ENCODE results near the gene RASA3. TPM values are rescaled to one million over a fixed set of nuclear protein-coding genes. Genes with fewer than 3 reads are reported as not detected.

RASA3 gene
- polyA plus RNA-seq, 1 donor from 2014 or later: 8.5 TPM

DNA sequence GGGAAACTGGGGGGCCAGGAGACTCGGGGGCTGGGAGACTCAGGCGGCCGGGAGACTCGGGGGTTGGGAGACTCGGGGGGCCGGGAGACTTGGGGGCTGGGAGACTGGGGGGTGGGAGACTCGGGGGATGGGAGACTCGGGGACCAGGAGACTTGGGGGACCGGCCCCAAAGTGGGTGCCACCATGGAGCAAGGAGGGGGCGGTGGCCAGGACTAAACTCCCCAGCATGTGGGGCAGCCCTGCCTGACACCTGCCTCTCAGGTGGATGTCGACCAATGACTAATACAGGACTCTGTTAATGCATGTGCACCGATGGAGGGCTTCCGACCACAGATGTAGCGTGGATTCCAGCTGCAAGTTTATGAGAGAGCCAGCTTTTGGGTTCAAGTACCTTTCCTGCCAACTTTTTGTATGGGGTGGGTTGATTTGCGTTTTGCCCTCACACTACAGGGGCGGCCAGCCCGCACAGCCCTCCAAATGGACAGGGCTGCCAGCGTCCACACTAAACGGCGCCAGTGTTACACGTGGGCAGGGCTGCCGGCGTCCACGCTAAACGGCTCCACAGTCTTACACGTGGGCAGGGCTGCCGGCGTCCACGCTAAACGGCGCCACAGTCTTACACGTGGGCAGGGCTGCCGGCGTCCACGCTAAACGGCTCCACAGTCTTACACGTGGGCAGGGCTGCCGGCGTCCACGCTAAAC lies 62.2 kb downstream of the RASA3 start:
- Histone ChIP-seq H4K20me1 (ENCODE audit: insufficient read depth) (no peaks in the 10 kb centered on the region), H3K4me3 (ENCODE audit: low read length) (no peak overlapping the region), H3K4me2 (ENCODE audit: low read length) (no peak overlapping the region), H3K27ac (ENCODE audit: low read length) (no peak overlapping the region), H2AFZ (ENCODE audit: low read depth, low read length) (no peak overlapping the region), H3K79me2 (replicated peaks; ENCODE audit: insufficient read depth, low read length) (no peaks in the 10 kb centered on the region), H3F3A (ENCODE audit: insufficient read depth, low read length, poor library complexity, severe bottlenecking) (no peaks in the 10 kb centered on the region), H3K27me3 (ENCODE audit: insufficient read depth, low read depth, low read length) (no peaks in the 10 kb centered on the region), H3K9me3 (ENCODE audit: low read length) (no peaks in the 10 kb centered on the region), H3K9me2 (ENCODE audit: insufficient read depth, low read length) (no peaks in the 10 kb centered on the region), H3K36me3 (ENCODE audit: insufficient read depth, low read length) (no peaks in the 10 kb centered on the region), H3K9ac (ENCODE audit: low read length) (no peak overlapping the region)
- TF ChIP-seq POLR2AphosphoS5 (IDR thresholded peaks at IDR 0.05) (no peak), SMC3 (conservative IDR thresholded peaks at IDR 0.05; ENCODE audit: poor library complexity) (no peak), EZH2 (IDR thresholded peaks at IDR 0.05; ENCODE audit: borderline replicate concordance, insufficient read depth, low read length, poor library complexity, severe bottlenecking) (no peak), TAF1 (IDR thresholded peaks at IDR 0.05; ENCODE audit: low read depth) (no peak), RAD21 (conservative IDR thresholded peaks at IDR 0.05) (no peak), MXI1 (conservative IDR thresholded peaks at IDR 0.05; ENCODE audit: poor library complexity, severe bottlenecking) (no peak), EP300 (conservative IDR thresholded peaks at IDR 0.05; ENCODE audit: poor library complexity, severe bottlenecking) (no peak)
- TF ChIP-seq, protein P1, sequence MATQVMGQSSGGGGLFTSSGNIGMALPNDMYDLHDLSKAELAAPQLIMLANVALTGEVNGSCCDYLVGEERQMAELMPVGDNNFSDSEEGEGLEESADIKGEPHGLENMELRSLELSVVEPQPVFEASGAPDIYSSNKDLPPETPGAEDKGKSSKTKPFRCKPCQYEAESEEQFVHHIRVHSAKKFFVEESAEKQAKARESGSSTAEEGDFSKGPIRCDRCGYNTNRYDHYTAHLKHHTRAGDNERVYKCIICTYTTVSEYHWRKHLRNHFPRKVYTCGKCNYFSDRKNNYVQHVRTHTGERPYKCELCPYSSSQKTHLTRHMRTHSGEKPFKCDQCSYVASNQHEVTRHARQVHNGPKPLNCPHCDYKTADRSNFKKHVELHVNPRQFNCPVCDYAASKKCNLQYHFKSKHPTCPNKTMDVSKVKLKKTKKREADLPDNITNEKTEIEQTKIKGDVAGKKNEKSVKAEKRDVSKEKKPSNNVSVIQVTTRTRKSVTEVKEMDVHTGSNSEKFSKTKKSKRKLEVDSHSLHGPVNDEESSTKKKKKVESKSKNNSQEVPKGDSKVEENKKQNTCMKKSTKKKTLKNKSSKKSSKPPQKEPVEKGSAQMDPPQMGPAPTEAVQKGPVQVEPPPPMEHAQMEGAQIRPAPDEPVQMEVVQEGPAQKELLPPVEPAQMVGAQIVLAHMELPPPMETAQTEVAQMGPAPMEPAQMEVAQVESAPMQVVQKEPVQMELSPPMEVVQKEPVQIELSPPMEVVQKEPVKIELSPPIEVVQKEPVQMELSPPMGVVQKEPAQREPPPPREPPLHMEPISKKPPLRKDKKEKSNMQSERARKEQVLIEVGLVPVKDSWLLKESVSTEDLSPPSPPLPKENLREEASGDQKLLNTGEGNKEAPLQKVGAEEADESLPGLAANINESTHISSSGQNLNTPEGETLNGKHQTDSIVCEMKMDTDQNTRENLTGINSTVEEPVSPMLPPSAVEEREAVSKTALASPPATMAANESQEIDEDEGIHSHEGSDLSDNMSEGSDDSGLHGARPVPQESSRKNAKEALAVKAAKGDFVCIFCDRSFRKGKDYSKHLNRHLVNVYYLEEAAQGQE (IDR thresholded peaks at IDR 0.05; ENCODE audit: borderline replicate concordance): no peak
- TF ChIP-seq, protein P2, sequence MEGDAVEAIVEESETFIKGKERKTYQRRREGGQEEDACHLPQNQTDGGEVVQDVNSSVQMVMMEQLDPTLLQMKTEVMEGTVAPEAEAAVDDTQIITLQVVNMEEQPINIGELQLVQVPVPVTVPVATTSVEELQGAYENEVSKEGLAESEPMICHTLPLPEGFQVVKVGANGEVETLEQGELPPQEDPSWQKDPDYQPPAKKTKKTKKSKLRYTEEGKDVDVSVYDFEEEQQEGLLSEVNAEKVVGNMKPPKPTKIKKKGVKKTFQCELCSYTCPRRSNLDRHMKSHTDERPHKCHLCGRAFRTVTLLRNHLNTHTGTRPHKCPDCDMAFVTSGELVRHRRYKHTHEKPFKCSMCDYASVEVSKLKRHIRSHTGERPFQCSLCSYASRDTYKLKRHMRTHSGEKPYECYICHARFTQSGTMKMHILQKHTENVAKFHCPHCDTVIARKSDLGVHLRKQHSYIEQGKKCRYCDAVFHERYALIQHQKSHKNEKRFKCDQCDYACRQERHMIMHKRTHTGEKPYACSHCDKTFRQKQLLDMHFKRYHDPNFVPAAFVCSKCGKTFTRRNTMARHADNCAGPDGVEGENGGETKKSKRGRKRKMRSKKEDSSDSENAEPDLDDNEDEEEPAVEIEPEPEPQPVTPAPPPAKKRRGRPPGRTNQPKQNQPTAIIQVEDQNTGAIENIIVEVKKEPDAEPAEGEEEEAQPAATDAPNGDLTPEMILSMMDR (IDR thresholded peaks at IDR 0.05; ENCODE audit: poor library complexity, severe bottlenecking): no peak

DNA sequence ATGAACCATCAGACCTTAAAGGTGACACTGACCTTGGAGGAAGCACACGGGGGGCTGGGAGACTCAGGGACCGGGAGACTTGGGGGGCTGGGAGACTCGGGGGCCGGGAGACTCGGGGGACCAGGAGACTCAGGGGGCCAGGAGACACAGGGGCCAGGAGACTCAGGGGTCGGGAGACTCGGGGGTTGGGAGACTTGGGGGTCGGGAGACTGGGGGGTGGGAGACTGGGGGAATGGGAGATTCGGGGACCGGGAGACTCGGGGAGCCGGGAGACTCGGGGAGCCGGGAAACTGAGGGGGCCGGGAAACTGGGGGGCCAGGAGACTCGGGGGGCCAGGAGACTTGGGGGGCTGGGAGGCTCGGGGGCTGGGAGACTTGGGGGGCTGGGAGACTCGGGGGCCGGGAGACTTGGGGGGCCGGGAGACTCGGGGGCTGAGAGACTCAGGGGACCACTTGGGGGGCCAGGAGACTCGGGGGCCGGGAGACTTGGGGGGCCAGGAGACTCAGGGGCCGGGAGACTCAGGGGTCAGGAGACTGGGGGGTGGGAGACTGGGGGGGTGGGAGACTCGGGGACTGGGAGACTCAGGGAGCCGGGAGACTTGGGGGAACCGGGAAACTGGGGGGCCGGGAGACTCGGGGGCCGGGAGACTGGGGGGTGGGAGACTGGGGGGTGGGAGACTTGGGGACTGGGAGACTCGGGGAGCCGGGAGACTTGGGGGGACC lies 62.9 kb downstream of the RASA3 start:
- no peaks in the 10 kb centered on the region for H3K27me3 ChIP-seq (ENCODE audit: insufficient read depth, low read depth, low read length)
- no peaks in the 10 kb centered on the region for H3K9me2 ChIP-seq (ENCODE audit: insufficient read depth, low read length)
- H3K27ac ChIP-seq (ENCODE audit: low read length): no peak overlapping the region
- no peak overlapping the region for H3K4me2 ChIP-seq (ENCODE audit: low read length)
- no peaks in the 10 kb centered on the region for H4K20me1 ChIP-seq (ENCODE audit: insufficient read depth)
- no peaks in the 10 kb centered on the region for H3K9me3 ChIP-seq (ENCODE audit: low read length)
- TF ChIP-seq EP300 (conservative IDR thresholded peaks at IDR 0.05; ENCODE audit: poor library complexity, severe bottlenecking) (no peak), SMC3 (conservative IDR thresholded peaks at IDR 0.05; ENCODE audit: poor library complexity) (no peak), POLR2AphosphoS5 (IDR thresholded peaks at IDR 0.05) (no peak), TAF1 (IDR thresholded peaks at IDR 0.05; ENCODE audit: low read depth) (no peak), RAD21 (conservative IDR thresholded peaks at IDR 0.05) (no peak), MXI1 (conservative IDR thresholded peaks at IDR 0.05; ENCODE audit: poor library complexity, severe bottlenecking) (no peak), EZH2 (IDR thresholded peaks at IDR 0.05; ENCODE audit: borderline replicate concordance, insufficient read depth, low read length, poor library complexity, severe bottlenecking) (no peak)
- TF ChIP-seq, protein P1 (IDR thresholded peaks at IDR 0.05; ENCODE audit: borderline replicate concordance): no peak
- TF ChIP-seq, protein P2 (IDR thresholded peaks at IDR 0.05; ENCODE audit: poor library complexity, severe bottlenecking): no peak
- H3F3A ChIP-seq (ENCODE audit: insufficient read depth, low read length, poor library complexity, severe bottlenecking): no peaks in the 10 kb centered on the region
- H3K9ac ChIP-seq (ENCODE audit: low read length): no peak overlapping the region
- H3K79me2 ChIP-seq (replicated peaks; ENCODE audit: insufficient read depth, low read length): no peaks in the 10 kb centered on the region
- no peak overlapping the region for H3K4me3 ChIP-seq (ENCODE audit: low read length)
- H3K36me3 ChIP-seq (ENCODE audit: insufficient read depth, low read length): no peaks in the 10 kb centered on the region
- H2AFZ ChIP-seq (ENCODE audit: low read depth, low read length): no peak overlapping the region
